Measurements from ENCODE around the gene TEX51. TPM values are rescaled to one million over a fixed set of nuclear protein-coding genes. Genes with fewer than 3 reads are reported as not detected.

TEX51 gene
- total RNA-seq, 1 donor from 2014 or later = not detected

DNA sequence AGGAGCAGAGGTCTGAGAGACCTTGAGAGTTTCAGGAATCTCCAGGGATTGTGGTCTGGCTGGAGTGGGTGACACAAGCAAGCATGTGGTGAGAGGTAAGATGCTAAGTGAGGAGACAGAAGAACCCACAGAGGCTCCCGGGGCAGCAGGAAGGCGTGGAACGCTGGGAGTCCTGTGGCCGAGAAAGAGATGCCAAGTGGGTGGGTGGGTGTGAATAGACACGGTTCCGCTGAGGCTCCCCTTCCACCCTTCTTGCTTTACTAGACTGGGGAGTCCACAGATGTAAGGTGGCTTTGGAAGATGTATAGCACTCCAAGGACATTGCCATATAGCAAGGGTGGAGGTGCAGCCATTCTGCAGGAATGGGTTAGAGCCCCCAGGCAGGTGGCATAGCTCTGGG lies 4.2 kb downstream of the TEX51 start:
- TF ChIP-seq CTCF (IDR thresholded peaks at IDR 0.05; ENCODE audit: unreplicated experiment) = no peak
- peaks cover 10% of the 10 kb centered on the region for H3K36me3 Mint-ChIP-seq (ENCODE audit: low read depth, unreplicated experiment)
- H3K27me3 Mint-ChIP-seq (ENCODE audit: unreplicated experiment) = peaks cover 14% of the 10 kb centered on the region
- no peak overlapping the region for H3K4me3 Mint-ChIP-seq (ENCODE audit: unreplicated experiment)
- peaks cover 7% of the 10 kb centered on the region for H3K4me1 Mint-ChIP-seq (ENCODE audit: unreplicated experiment)
- H3K9me3 Mint-ChIP-seq (ENCODE audit: unreplicated experiment) = no peaks in the 10 kb centered on the region
- no peak overlapping the region for H3K27ac Mint-ChIP-seq (ENCODE audit: unreplicated experiment)
- DNase-seq (ENCODE audit: low spot score) = no peak

- no peak overlapping the region for H3K27ac Mint-ChIP-seq (ENCODE audit: unreplicated experiment)
- H3K27me3 Mint-ChIP-seq (ENCODE audit: unreplicated experiment) = peaks cover 9% of the 10 kb centered on the region
- TF ChIP-seq CTCF (IDR thresholded peaks at IDR 0.05; ENCODE audit: unreplicated experiment) = no peak
- no peaks in the 10 kb centered on the region for H3K9me3 Mint-ChIP-seq (ENCODE audit: unreplicated experiment)
- peak; percentile 1 for DNase-seq (ENCODE audit: low spot score)
- H3K4me1 Mint-ChIP-seq (ENCODE audit: unreplicated experiment) = no peaks in the 10 kb centered on the region
- H3K4me3 Mint-ChIP-seq (ENCODE audit: unreplicated experiment) = no peak overlapping the region
- H3K36me3 Mint-ChIP-seq (ENCODE audit: low read depth, unreplicated experiment) = peaks cover 4% of the 10 kb centered on the region
These were observed 7.3 kb downstream of the TEX51 start for GRCh38 chr2:126905991-126906390.

- H3K27ac Mint-ChIP-seq (ENCODE audit: unreplicated experiment) = no peak overlapping the region
- H3K4me1 Mint-ChIP-seq (ENCODE audit: unreplicated experiment) = no peaks in the 10 kb centered on the region
- H3K36me3 Mint-ChIP-seq (ENCODE audit: low read depth, unreplicated experiment) = peaks cover 4% of the 10 kb centered on the region
- peaks cover 6% of the 10 kb centered on the region for H3K27me3 Mint-ChIP-seq (ENCODE audit: unreplicated experiment)
- no peaks in the 10 kb centered on the region for H3K9me3 Mint-ChIP-seq (ENCODE audit: unreplicated experiment)
- H3K4me3 Mint-ChIP-seq (ENCODE audit: unreplicated experiment) = no peak overlapping the region
- TF ChIP-seq CTCF (IDR thresholded peaks at IDR 0.05; ENCODE audit: unreplicated experiment) = no peak
- peak; percentile 1 for DNase-seq (ENCODE audit: low spot score)
These were observed 8.1 kb downstream of the TEX51 start for GRCh38 chr2:126906781-126907180.

- Mint-ChIP-seq H3K9me3 (ENCODE audit: unreplicated experiment) (no peaks in the 10 kb centered on the region), H3K4me3 (ENCODE audit: unreplicated experiment) (no peak overlapping the region), H3K4me1 (ENCODE audit: unreplicated experiment) (no peaks in the 10 kb centered on the region), H3K27ac (ENCODE audit: unreplicated experiment) (no peak overlapping the region), H3K27me3 (ENCODE audit: unreplicated experiment) (peaks cover 6% of the 10 kb centered on the region), H3K36me3 (ENCODE audit: low read depth, unreplicated experiment) (peaks cover 4% of the 10 kb centered on the region)
- no peak for TF ChIP-seq CTCF (IDR thresholded peaks at IDR 0.05; ENCODE audit: unreplicated experiment)
- peak; percentile 1 for DNase-seq (ENCODE audit: low spot score)
These were observed 9.0 kb downstream of the TEX51 start for GRCh38 chr2:126907671-126908070.

DNA sequence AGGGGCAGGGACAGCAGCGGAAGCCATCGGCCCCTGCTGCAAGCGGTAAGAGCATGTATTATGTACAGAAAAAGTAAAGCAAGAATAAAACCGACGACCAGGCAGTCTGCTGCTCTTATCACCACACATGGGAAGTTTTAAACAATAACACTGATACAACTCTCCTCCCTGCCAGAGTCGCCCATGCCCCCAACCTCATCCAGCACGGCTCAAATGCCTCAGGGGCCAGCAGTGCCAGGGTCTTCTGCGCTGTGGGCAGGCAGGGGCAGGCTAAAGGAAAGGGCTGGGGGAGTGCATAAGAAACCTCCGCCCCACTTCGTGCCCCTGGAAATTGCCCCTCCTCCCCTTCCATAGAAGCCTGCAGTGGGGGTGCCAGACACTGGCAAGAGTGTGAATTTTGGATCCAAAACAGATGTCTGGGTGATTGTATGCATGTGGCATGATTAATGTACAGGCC lies 10.1 kb downstream of the TEX51 start:
- Mint-ChIP-seq H3K27ac (ENCODE audit: unreplicated experiment) (no peak overlapping the region), H3K36me3 (ENCODE audit: low read depth, unreplicated experiment) (no peaks in the 10 kb centered on the region), H3K4me1 (ENCODE audit: unreplicated experiment) (no peaks in the 10 kb centered on the region), H3K9me3 (ENCODE audit: unreplicated experiment) (peaks cover 1% of the 10 kb centered on the region), H3K4me3 (ENCODE audit: unreplicated experiment) (no peak overlapping the region), H3K27me3 (ENCODE audit: unreplicated experiment) (peaks cover 10% of the 10 kb centered on the region)
- DNase-seq (ENCODE audit: low spot score) = peak; percentile 1
- no peak for TF ChIP-seq CTCF (IDR thresholded peaks at IDR 0.05; ENCODE audit: unreplicated experiment)

All from endothelial cell (in vitro differentiated cells).